Panc1 (cell line): ENCODE results near the gene HEATR5B.

ENCODE experiments used
- POLR2AphosphoS5 ChIP-seq: IDR thresholded peaks from 2 replicates; pipeline ENCODE4 v1.6.1; 2012; ENCODE audit warnings: mild to moderate bottlenecking, low read depth, low read length, moderate library complexity
- SIN3A ChIP-seq: IDR thresholded peaks from 2 replicates; pipeline ENCODE4 v1.6.1; 2012; ENCODE audit warnings: low read depth, mild to moderate bottlenecking, low read length, moderate library complexity, borderline replicate concordance; ENCODE audit not compliant: insufficient read depth
- TF ChIP-seq, protein P1 (sequence below): fragments of 450-650 bp; IDR thresholded peaks from 2 replicates; pipeline ENCODE4 v1.5.1; 2017; ENCODE audit warnings: mild to moderate bottlenecking
- TF ChIP-seq, protein P2 (sequence below), 2 experiments: IDR thresholded peaks; 2 replicates each; pipeline ENCODE4 v1.6.1; 2011 to 2012; ENCODE audit warnings: low read depth in 2 of 2, control low read depth in 1 of 2, low read length in 1 of 2, mild to moderate bottlenecking in 1 of 2, moderate library complexity in 1 of 2; ENCODE audit not compliant: insufficient read depth in 1 of 2

DNA sequence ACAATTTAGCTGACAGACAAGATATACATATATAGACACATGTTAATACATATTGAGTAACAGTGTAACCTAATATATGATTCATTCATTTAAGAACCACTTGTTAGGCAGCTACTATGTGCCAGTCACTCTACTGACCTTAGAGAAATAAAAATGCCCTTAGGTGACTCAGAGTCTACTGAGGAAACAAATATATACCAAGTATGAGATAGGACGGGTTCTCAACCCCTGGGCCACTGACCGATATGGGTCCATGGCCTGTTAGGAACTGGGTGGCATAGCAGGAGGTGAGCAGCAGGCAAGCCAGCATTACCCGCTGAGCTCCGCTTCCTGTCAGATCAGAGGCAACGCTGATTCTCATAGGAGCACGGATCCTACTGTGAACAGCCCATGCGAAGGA is 132.6 kb downstream of the HEATR5B start:
- TF ChIP-seq, protein P1, sequence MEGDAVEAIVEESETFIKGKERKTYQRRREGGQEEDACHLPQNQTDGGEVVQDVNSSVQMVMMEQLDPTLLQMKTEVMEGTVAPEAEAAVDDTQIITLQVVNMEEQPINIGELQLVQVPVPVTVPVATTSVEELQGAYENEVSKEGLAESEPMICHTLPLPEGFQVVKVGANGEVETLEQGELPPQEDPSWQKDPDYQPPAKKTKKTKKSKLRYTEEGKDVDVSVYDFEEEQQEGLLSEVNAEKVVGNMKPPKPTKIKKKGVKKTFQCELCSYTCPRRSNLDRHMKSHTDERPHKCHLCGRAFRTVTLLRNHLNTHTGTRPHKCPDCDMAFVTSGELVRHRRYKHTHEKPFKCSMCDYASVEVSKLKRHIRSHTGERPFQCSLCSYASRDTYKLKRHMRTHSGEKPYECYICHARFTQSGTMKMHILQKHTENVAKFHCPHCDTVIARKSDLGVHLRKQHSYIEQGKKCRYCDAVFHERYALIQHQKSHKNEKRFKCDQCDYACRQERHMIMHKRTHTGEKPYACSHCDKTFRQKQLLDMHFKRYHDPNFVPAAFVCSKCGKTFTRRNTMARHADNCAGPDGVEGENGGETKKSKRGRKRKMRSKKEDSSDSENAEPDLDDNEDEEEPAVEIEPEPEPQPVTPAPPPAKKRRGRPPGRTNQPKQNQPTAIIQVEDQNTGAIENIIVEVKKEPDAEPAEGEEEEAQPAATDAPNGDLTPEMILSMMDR, result no peak
- no peak for TF ChIP-seq POLR2AphosphoS5
- TF ChIP-seq, protein P2, sequence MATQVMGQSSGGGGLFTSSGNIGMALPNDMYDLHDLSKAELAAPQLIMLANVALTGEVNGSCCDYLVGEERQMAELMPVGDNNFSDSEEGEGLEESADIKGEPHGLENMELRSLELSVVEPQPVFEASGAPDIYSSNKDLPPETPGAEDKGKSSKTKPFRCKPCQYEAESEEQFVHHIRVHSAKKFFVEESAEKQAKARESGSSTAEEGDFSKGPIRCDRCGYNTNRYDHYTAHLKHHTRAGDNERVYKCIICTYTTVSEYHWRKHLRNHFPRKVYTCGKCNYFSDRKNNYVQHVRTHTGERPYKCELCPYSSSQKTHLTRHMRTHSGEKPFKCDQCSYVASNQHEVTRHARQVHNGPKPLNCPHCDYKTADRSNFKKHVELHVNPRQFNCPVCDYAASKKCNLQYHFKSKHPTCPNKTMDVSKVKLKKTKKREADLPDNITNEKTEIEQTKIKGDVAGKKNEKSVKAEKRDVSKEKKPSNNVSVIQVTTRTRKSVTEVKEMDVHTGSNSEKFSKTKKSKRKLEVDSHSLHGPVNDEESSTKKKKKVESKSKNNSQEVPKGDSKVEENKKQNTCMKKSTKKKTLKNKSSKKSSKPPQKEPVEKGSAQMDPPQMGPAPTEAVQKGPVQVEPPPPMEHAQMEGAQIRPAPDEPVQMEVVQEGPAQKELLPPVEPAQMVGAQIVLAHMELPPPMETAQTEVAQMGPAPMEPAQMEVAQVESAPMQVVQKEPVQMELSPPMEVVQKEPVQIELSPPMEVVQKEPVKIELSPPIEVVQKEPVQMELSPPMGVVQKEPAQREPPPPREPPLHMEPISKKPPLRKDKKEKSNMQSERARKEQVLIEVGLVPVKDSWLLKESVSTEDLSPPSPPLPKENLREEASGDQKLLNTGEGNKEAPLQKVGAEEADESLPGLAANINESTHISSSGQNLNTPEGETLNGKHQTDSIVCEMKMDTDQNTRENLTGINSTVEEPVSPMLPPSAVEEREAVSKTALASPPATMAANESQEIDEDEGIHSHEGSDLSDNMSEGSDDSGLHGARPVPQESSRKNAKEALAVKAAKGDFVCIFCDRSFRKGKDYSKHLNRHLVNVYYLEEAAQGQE (IDR thresholded peaks at IDR 0.05; ENCODE audit: insufficient read depth in 1 of 2, low read depth in 2 of 2, low read length in 1 of 2), result no peak
- TF ChIP-seq SIN3A, result no peak
